Calu3 (cell line): ENCODE results near the gene ASB7. TPM values are rescaled to one million over a fixed set of nuclear protein-coding genes. Genes with fewer than 3 reads are reported as not detected.
"Not testable (repeated sequence)": the region's sequence is repeated elsewhere in the genome, so short reads cannot be mapped to it uniquely, and the experiment has no call there.

ENCODE experiments used
- BruUV-seq: library from RNA; stranded (reverse); fragments of 400-500 nt; replicated peaks from 2 replicates; lab custom pipeline; 2021; lab: Mats Ljungman, UMichigan
- CTCF ChIA-PET: fragments of 300-600 bp; sonication (Branson Sonifier 250); formaldehyde crosslinking; loops from one replicate; lab custom pipeline; 2022; ENCODE audit warnings: antibody characterized with exemption; lab: Charles Lee
- DNase-seq: peaks from one replicate; pipeline ENCODE4 v3.0.0; 2022
- H3K27ac Mint-ChIP-seq: one replicate; pipeline ENCODE4 v1.8.0; 2022; ENCODE audit warnings: mixed read lengths; ENCODE audit not compliant: unreplicated experiment
- H3K27me3 Mint-ChIP-seq: one replicate; pipeline ENCODE4 v1.8.0; 2022; ENCODE audit warnings: mixed read lengths; ENCODE audit not compliant: unreplicated experiment
- H3K36me3 Mint-ChIP-seq: one replicate; pipeline ENCODE4 v1.8.0; 2022; ENCODE audit warnings: mild to moderate bottlenecking, moderate library complexity, mixed read lengths; ENCODE audit not compliant: insufficient read depth, unreplicated experiment
- H3K4me1 Mint-ChIP-seq: one replicate; pipeline ENCODE4 v1.8.0; 2022; ENCODE audit warnings: mild to moderate bottlenecking, low read depth, mixed read lengths; ENCODE audit not compliant: unreplicated experiment
- H3K4me3 Mint-ChIP-seq: one replicate; pipeline ENCODE4 v1.8.0; 2022; ENCODE audit warnings: mild to moderate bottlenecking, low read depth, moderate library complexity, mixed read lengths; ENCODE audit not compliant: unreplicated experiment
- H3K9me3 Mint-ChIP-seq: one replicate; pipeline ENCODE4 v1.8.0; 2022; ENCODE audit warnings: low read depth, mixed read lengths; ENCODE audit not compliant: unreplicated experiment
- intact Hi-C: fragments of 100-400 bp; cut with micrococcal nuclease; formaldehyde crosslinking; loops from one replicate; pipeline ENCODE4 v1.10.0; 2022; ENCODE audit not compliant: unreplicated experiment
- total RNA-seq: library from RNA; stranded (reverse); gene quantifications from 2 replicates; pipeline ENCODE4 v1.2.3, GENCODE V29; 2022
- TF ChIP-seq, protein P1 (sequence below): fragments of 200-600 bp; IDR thresholded peaks from one replicate; pipeline ENCODE4 v1.8.0; 2022; ENCODE audit warnings: antibody characterized with exemption; ENCODE audit not compliant: unreplicated experiment

Gene ASB7
- total RNA-seq, 1 experiment from 2014 or later, result 19.4 TPM

DNA sequence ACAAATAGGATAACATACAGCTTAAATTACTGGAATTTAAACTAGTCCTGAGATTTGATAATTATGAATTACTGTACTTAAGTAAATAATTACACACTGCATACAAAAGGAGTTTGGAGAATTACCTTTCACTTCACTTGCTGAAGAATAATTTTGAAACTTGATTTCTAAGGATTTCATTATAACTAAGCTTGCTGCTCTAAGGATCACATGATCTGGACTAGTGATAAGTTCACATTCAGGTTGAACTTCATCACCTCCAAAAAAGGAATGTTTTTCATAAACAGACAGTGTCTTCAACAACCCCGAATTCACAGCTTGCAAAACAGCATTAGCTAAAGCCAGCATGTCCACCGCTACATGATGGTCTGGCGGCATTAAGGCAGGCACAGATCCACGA is 28.9 kb upstream of the ASB7 start:
- H3K27ac Mint-ChIP-seq, result no peak overlapping the region
- intact Hi-C loops, result loop anchor here (5.0 kb wide), 1 partner anchor 166 kb away; no protein-coding TSS in a partner anchor
- DNase-seq, result no peak
- H3K36me3 Mint-ChIP-seq, result peaks cover 16% of the 10 kb centered on the region
- no peak overlapping the region for H3K4me3 Mint-ChIP-seq
- CTCF ChIA-PET, result interaction anchor here (2.1 kb wide), 1 partner anchor 224 kb away, joined by 25 read pairs; no protein-coding TSS in a partner anchor
- TF ChIP-seq, protein P1, sequence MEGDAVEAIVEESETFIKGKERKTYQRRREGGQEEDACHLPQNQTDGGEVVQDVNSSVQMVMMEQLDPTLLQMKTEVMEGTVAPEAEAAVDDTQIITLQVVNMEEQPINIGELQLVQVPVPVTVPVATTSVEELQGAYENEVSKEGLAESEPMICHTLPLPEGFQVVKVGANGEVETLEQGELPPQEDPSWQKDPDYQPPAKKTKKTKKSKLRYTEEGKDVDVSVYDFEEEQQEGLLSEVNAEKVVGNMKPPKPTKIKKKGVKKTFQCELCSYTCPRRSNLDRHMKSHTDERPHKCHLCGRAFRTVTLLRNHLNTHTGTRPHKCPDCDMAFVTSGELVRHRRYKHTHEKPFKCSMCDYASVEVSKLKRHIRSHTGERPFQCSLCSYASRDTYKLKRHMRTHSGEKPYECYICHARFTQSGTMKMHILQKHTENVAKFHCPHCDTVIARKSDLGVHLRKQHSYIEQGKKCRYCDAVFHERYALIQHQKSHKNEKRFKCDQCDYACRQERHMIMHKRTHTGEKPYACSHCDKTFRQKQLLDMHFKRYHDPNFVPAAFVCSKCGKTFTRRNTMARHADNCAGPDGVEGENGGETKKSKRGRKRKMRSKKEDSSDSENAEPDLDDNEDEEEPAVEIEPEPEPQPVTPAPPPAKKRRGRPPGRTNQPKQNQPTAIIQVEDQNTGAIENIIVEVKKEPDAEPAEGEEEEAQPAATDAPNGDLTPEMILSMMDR, result no peak
- no peaks in the 10 kb centered on the region for H3K27me3 Mint-ChIP-seq
- no peaks in the 10 kb centered on the region for H3K4me1 Mint-ChIP-seq
- no TSS peak for BruUV-seq
- H3K9me3 Mint-ChIP-seq, result no peaks in the 10 kb centered on the region

DNA sequence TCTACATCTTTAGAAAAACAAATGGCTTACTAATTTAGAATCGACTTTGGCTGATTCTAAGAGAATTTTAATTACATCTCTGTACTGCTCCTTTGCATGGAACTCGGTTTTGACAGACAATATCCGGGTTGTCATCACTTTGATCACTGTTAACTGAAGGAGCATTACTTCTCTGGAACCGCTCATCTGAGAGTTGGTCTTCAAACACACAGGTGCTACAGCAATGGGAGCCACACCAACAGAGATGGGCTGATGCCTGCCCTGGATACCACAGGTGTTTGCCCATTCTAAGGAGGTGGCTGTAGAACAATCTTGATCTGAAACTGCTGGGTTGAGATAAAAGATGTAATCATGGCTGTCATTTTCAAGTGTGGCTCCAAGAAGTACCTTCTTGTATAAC is 22.0 kb upstream of the ASB7 start:
- peaks cover 12% of the 10 kb centered on the region for H3K9me3 Mint-ChIP-seq
- CTCF ChIA-PET, result no interaction called here
- DNase-seq, result no peak
- no peak overlapping the region for H3K27ac Mint-ChIP-seq
- BruUV-seq, result no TSS peak
- intact Hi-C loops, result no loop called here
- TF ChIP-seq, protein P1, result no peak
- peaks cover 15% of the 10 kb centered on the region for H3K4me1 Mint-ChIP-seq
- H3K4me3 Mint-ChIP-seq, result no peak overlapping the region
- no peaks in the 10 kb centered on the region for H3K36me3 Mint-ChIP-seq
- H3K27me3 Mint-ChIP-seq, result no peaks in the 10 kb centered on the region

DNA sequence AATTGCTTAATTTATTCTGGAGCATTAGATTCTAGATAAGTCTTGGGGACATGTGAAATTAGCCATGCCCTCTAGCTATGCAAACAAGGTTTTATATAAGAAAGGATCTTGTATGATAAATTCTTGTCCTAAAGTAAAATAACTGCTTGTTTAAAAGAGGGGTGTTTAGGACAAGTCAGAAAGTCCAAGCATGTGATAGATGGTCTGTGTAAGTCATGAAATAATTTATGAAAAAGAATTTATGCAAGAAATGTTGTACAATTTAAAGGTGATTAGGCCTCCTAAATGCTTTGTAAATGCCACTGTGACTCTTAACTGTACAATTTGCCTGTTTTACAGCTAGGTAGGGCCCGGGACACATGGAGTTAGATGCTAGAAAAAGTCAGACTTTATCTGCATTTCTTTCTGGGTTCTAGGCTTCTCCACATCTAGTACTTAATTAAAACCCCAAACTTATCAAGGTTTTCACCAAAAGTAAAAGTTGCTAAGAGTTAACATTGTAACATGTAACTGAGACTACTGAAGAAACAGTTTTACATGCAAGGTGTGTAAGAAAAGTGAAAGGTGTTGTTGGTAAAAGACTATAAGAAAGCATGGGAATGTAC is 13.6 kb upstream of the ASB7 start:
- DNase-seq, result no peak
- TF ChIP-seq, protein P1, result no peak
- H3K9me3 Mint-ChIP-seq, result peaks cover 7% of the 10 kb centered on the region
- H3K27ac Mint-ChIP-seq, result no peak overlapping the region
- H3K36me3 Mint-ChIP-seq, result peaks cover 6% of the 10 kb centered on the region
- no peak overlapping the region for H3K4me3 Mint-ChIP-seq
- no peaks in the 10 kb centered on the region for H3K27me3 Mint-ChIP-seq
- H3K4me1 Mint-ChIP-seq, result no peaks in the 10 kb centered on the region
- CTCF ChIA-PET, result no interaction called here
- intact Hi-C loops, result no loop called here
- BruUV-seq, result no TSS peak

DNA sequence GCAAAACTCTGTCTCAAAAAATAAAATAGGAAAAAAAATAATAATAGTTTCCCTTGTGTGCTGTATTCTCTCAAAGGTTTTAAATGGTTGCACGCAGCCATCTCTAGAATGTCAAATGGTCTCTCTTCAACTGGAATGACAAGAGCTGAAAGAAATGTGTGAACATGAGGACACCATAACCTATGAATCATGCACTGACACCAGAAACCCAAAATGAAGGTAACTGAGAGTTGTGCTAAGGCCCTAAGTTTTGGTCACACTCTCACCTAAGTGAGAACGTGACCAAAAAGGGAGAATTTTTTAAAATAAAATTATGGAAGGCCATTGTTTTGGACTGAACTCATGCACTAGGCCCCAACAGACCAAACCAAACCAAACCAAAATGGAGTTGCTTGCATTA is 11.2 kb upstream of the ASB7 start:
- H3K27me3 Mint-ChIP-seq, H3K4me1 Mint-ChIP-seq, DNase-seq, BruUV-seq, intact Hi-C loops, H3K9me3 Mint-ChIP-seq, H3K36me3 Mint-ChIP-seq, H3K27ac Mint-ChIP-seq, H3K4me3 Mint-ChIP-seq, CTCF ChIA-PET: not testable (repeated sequence)

DNA sequence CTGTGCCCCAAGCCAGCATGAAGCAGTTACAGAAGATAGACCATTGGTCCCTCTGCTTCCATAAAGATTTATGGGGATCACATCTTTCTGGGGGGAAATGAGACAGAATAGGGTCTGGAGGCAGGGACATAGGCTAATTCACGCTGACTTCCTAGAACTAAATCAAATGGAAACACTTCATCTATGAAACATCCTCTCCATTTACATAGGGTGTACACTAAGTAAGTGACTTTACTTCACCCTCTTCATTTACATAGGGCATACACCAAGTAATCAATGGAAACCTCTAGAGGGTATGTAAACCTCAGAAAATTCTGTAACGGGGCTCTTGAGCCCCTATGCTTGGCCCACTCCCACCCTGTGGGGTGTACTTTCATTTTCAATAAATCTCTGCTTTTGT is 10.6 kb upstream of the ASB7 start:
- Mint-ChIP-seq H3K36me3 (no peaks in the 10 kb centered on the region), H3K4me3 (no peak overlapping the region), H3K27me3 (no peaks in the 10 kb centered on the region), H3K4me1 (no peaks in the 10 kb centered on the region), H3K27ac (no peak overlapping the region), H3K9me3 (peaks cover 7% of the 10 kb centered on the region)
- DNase-seq, result no peak
- intact Hi-C loops, result no loop called here
- TF ChIP-seq, protein P1, result no peak
- CTCF ChIA-PET, result no interaction called here
- no TSS peak for BruUV-seq
